ENCODE results near the gene RPS24.
A peak's percentile ranks its signal among the peaks of the same experiment; 100 is the strongest.

The RPS24 gene

GRCh38 chr10:78046711-78047269, 13.1 kb downstream of the RPS24 start:
- no peak overlapping the region for H2AFZ ChIP-seq (ENCODE audit: low read depth, low read length, severe bottlenecking)
- no peaks in the 10 kb centered on the region for H4K20me1 ChIP-seq (ENCODE audit: low read depth, low read length)
- H3F3A ChIP-seq (ENCODE audit: insufficient read depth): peaks cover 27% of the 10 kb centered on the region
- no peaks in the 10 kb centered on the region for H3K36me3 ChIP-seq (ENCODE audit: low read length)
- H3K27ac ChIP-seq (ENCODE audit: low read depth, low read length): no peak overlapping the region
- H3K9me3 ChIP-seq (ENCODE audit: insufficient read depth, low read length): no peaks in the 10 kb centered on the region
- no peaks in the 10 kb centered on the region for H3K9me2 ChIP-seq (replicated peaks; ENCODE audit: insufficient read depth, low read length)
- H3K4me2 ChIP-seq (ENCODE audit: low read depth, low read length, poor library complexity, severe bottlenecking): no peak overlapping the region
- no peak overlapping the region for H3K9ac ChIP-seq (ENCODE audit: low read length)
- H3K4me3 ChIP-seq (ENCODE audit: insufficient read depth, low read length, poor library complexity, severe bottlenecking): no peak overlapping the region
- TF ChIP-seq EZH2phosphoT487 (conservative IDR thresholded peaks at IDR 0.05; ENCODE audit: low read length) (no peak), CTCF (IDR thresholded peaks at IDR 0.05; ENCODE audit: insufficient read depth, low read length, poor library complexity, severe bottlenecking) (no peak)
- H3K79me2 ChIP-seq (ENCODE audit: insufficient read depth, low read length): no peaks in the 10 kb centered on the region
- H3K27me3 ChIP-seq (ENCODE audit: low read length): no peaks in the 10 kb centered on the region

DNA sequence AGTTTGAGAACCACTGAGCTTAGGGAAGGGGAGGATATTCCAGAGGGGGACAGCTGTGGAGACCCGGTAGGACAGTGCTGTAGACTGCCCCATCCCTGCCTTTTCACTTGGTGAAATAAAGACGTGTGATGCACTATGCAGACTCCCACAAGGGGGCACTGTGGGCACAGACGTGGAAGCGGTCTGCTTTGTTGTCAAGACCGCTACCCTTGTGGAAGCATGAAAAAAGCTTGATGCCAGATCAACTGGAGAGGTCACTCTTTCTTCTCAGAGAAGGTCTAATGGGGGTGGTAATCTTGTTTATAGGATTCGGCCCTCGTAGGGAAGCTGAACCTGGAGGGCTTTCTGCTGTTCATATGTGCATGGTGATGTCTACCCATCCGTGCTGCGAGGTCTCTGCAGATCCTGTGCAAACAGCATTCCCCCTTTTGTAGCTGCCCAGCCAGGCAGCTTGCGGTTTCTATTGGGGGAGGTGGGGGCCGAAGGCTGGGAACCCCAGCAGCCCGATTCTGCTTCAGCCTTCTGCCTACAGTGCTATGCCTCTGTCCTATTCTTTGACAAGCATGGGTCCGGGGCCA, 13.7 kb downstream of the RPS24 start:
- Histone ChIP-seq H3K4me2 (ENCODE audit: low read depth, low read length, poor library complexity, severe bottlenecking) (no peak overlapping the region), H3K27me3 (ENCODE audit: low read length) (no peaks in the 10 kb centered on the region)
- TF ChIP-seq EZH2phosphoT487 (conservative IDR thresholded peaks at IDR 0.05; ENCODE audit: low read length) (no peak), CTCF (IDR thresholded peaks at IDR 0.05; ENCODE audit: insufficient read depth, low read length, poor library complexity, severe bottlenecking) (peak; percentile 84)

GRCh38 chr10:78049851-78050250, 16.2 kb downstream of the RPS24 start:
- no peak for TF ChIP-seq EZH2phosphoT487 (conservative IDR thresholded peaks at IDR 0.05; ENCODE audit: low read length)
- TF ChIP-seq CTCF (IDR thresholded peaks at IDR 0.05; ENCODE audit: insufficient read depth, low read length, poor library complexity, severe bottlenecking): no peak
- Histone ChIP-seq H3K36me3 (ENCODE audit: low read length) (no peaks in the 10 kb centered on the region), H3K4me2 (ENCODE audit: low read depth, low read length, poor library complexity, severe bottlenecking) (no peak overlapping the region), H4K20me1 (ENCODE audit: low read depth, low read length) (no peaks in the 10 kb centered on the region), H3K27me3 (ENCODE audit: low read length) (no peaks in the 10 kb centered on the region), H3K9me3 (ENCODE audit: insufficient read depth, low read length) (no peaks in the 10 kb centered on the region), H3K4me3 (ENCODE audit: insufficient read depth, low read length, poor library complexity, severe bottlenecking) (no peak overlapping the region), H3K79me2 (ENCODE audit: insufficient read depth, low read length) (no peaks in the 10 kb centered on the region), H2AFZ (ENCODE audit: low read depth, low read length, severe bottlenecking) (no peak overlapping the region), H3F3A (ENCODE audit: insufficient read depth) (no peaks in the 10 kb centered on the region), H3K9ac (ENCODE audit: low read length) (no peak overlapping the region), H3K9me2 (replicated peaks; ENCODE audit: insufficient read depth, low read length) (no peaks in the 10 kb centered on the region), H3K27ac (ENCODE audit: low read depth, low read length) (no peak overlapping the region)

More for the DNA sequence above, 13.7 kb downstream of the RPS24 start:
- H3F3A ChIP-seq (ENCODE audit: insufficient read depth): peaks cover 21% of the 10 kb centered on the region
- H3K79me2 ChIP-seq (ENCODE audit: insufficient read depth, low read length): no peaks in the 10 kb centered on the region
- H2AFZ ChIP-seq (ENCODE audit: low read depth, low read length, severe bottlenecking): no peak overlapping the region
- no peaks in the 10 kb centered on the region for H3K9me2 ChIP-seq (replicated peaks; ENCODE audit: insufficient read depth, low read length)
- H3K27ac ChIP-seq (ENCODE audit: low read depth, low read length): no peak overlapping the region
- H4K20me1 ChIP-seq (ENCODE audit: low read depth, low read length): no peaks in the 10 kb centered on the region
- H3K4me3 ChIP-seq (ENCODE audit: insufficient read depth, low read length, poor library complexity, severe bottlenecking): no peak overlapping the region
- H3K36me3 ChIP-seq (ENCODE audit: low read length): no peaks in the 10 kb centered on the region
- no peaks in the 10 kb centered on the region for H3K9me3 ChIP-seq (ENCODE audit: insufficient read depth, low read length)
- H3K9ac ChIP-seq (ENCODE audit: low read length): no peak overlapping the region
